Germinal center (tissue), 1 donor: ENCODE data around the gene CFL2.

ENCODE experiments used
- DNase-seq: peaks from one replicate; pipeline ENCODE4 v3.0.0; 2012; ENCODE audit warnings: mixed read lengths, low spot score

CFL2 gene

GRCh38 chr14:34676516-34677211, 37.7 kb downstream of the CFL2 start:
- no peak for DNase-seq

GRCh38 chr14:34673702-34674101, 40.7 kb downstream of the CFL2 start:
- DNase-seq = no peak

- DNase-seq = no peak
These were observed 42.7 kb downstream of the CFL2 start for GRCh38 chr14:34671716-34672115.

DNA sequence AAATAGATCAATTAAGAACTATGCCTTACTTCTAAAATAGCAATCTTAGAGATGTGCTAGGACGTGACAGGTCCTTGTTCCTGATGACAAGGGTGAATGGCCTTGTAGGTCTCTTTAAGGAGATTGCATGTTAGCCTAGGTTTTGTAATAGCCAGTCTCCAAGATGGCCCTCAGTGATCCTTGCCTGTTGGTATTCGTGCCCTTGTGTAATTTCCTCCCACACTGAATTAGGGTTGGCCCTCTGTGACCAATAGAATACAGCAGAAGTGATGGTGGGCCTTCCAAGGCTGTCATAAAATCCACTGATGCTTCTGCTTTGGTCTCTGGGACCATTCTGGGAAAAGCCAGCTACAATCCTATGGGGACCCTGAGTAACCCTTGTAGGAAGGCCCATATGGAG, 46.3 kb downstream of the CFL2 start:
- DNase-seq = no peak

DNA sequence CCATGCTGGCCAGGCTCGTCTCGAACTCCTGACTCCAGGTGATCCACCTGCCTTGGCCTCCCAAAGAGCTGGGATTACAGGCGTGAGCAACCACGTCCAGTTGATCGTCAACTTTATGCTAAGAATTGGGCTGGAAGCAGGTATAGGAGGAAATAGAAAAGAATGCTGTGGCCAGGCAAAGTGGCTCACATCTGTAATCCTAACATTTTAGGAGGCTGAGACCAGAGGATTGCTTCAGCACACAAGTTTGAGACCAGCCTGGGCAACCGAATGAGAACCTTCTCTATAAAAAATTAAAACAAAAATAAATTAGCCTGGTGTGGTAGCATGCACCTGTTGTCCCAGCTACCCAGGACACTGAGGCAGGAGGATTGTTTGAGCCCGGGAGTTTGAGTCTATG, 47.4 kb downstream of the CFL2 start:
- no peak for DNase-seq

DNA sequence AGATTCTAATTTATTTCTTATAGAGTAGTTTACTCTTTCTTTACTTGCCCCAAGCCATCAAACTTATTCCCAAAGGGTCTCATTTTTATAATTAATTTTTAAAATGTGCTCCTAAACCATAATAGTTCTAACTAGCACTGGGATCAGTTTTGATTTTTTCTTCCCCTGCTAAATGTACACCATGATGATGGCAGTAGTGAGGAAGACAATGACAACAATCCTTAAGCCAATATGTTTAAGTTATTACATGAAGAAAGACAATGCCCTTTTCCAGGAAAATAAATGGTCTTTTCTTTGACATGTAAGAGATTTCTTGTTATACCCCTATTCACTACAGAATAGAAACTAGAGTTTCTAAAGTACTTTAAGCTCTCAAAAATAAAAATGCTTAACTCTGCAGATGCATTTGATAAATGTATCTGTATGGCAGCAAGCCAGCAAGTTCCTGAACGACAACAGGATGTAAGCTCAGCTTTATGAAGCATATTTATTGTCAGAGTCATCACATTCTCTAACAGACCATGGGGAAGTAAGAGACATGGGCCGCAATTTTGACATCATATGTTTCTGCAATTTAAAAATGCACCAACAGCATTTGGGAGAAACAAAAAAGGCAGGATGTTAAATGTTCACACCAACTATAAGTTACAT, 48.5 kb downstream of the CFL2 start:
- no peak for DNase-seq

DNA sequence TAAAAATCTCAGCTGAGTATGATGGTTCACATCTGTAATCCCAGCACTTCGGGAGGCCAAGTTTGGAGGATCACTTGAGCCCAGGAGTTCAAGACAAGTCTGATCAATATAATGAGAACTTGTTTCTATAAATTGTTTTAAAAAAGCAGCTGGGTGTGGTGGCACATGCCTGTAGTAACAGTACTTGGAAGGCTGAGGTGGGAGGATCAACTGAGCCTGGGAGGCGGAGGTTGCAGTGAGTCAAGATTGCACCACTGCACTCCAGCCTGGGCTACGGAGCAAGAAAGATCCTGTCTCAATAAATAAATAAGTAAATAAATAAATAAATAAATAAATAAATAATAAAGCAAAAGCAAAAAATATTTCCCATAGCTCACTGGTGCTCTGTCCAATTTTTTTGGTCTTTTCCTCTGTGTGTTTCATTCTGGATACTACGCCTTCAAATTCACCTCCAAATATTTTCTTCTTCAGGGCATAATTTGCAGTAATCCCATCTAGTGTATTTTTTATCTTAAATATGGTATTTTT, 51.8 kb downstream of the CFL2 start:
- DNase-seq = no peak

DNA sequence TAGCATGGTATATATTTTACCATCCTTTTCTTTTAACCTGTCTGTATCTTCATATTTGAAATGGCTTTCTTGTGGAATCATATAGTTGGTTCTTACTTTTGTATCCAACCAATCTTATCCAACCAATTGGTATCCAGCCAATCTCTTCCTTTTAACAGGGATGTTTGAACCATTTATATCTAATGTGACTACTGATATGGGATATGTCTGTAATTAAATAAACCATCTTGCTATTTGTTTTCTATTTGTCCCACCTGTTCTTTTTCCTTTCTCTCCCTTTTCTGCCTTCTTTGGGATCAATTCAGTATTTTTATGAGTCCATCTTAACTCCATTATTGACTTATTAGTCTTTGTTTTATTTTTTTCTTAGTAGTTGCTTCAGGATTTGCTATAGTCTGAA, 53.6 kb downstream of the CFL2 start:
- no peak for DNase-seq
